Hypothalamus (tissue), 51 donors: Measurements from ENCODE around the gene RPS3.
A peak's percentile ranks its signal among the peaks of the same experiment; 100 is the strongest.
"Not testable (repeated sequence)": the region's sequence is repeated elsewhere in the genome, so short reads cannot be mapped to it uniquely, and the experiment has no call there.

Experiments used
- DNase-seq, 51 donors: peaks; one replicate each; lab custom pipeline; 2025; lab: John Stamatoyannopoulos, UW

Gene RPS3

DNA sequence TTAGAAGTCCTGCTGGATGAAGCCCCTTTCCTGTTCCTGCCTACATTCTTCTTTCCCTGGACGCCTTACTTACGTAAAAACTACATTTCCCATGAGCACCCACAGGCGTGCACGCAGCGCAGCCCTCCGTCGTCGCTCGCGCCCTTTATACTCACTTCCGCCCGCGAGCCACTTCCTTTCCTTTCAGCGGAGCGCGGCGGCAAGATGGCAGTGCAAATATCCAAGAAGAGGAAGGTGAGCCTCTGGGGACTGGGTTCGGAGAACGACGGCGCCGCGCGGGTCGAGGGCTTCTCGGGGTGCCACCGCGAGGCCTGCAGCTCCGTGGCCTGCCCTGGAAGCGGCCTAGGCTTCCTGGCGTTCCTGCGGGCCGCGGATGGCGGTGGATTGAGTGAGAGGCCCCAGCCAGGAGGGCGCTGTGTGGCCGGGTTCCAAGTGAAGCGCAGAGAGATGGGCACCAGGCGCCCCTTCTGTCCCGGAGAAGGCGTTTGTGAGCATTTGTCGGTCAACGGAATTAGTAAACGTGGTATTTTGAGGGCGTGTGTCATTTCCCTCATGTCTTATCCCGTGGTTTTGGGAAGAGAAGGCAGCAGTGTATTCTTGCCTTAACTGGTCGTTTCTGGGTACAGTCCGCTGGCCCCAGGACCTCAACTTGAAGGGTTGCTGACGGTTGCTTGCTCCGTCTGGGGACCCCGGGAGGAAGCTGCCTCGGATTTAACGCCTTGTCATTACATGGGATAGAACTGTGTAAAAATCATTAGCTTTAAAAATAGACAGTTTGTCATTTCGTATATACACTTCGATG is at the start of gene RPS3:
RPS3 (plus strand) TSS at position 175 of the 802 bp plus-strand sequence; CDS start at position 205, 30 bp downstream.
- DNase-seq: peak; percentile 20 to 95 (median 83)

DNA sequence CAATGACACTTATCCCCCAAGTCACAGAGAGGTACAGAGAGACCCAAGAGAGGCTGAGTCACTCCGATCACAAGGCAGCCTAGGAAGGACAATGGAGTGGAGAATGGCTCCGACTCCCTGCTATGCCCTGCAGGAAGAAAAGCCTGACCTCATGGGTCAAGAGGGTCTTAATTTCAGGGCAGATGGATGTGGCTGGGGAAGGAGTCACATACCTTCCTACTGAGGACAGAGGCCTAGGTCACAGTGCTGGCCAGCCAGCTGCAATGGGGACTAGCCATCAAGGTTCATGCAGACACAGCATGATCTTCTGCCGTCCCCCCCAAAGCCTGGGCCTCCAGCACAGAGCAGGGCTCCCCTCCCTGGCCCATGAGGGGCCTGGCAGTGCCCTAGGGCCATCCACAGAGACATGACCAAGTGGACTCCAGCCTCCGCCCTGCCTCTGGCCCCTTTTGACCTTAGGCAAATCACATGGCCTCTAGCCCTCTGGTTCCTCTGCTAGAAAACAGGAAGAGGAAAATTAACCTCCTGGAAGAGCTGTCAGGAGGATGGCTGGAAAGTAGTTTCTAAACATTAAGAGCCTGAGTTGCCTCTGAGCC is 49.7 kb upstream of the RPS3 start:
- DNase-seq: peak in 3 of 51 donors; percentile 16 to 32 (median 23)

DNA sequence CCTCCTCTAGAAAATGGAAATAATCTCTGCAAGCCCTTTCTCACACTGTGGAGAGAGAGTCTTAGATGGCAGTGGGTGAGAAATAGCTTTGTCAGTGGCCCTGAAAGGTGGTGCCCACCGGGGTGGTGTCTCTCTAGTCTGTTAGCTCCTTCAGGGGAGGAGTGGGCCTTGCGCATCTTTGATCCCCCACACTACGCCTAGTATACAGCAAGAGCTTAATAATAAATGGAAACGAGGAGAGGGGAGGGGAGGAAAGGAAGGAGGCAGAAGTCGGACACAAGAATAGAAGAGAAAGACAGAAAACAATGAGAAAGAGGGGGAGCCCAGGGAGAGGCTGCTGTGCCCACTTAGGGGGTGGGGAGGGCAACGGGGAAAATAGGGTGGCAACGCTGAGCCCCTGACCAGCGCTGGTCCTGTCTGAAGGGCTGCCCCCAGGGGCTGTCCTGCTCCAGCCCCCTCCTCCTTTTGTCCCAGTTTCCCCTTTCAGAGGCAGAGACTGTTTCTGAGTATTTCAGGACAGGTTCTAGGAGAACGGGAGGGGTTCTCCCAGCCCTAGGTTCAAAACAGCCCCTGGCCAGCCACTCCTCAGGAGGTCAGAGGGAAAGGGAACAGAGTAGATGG is 49.1 kb upstream of the RPS3 start:
- DNase-seq: peak in 1 of 51 donors; percentile 25

GRCh38 chr11:75350743-75351540 is 48.4 kb upstream of the RPS3 start:
- DNase-seq: peak in 21 of 51 donors; percentile 33 to 80 (median 54)

DNA sequence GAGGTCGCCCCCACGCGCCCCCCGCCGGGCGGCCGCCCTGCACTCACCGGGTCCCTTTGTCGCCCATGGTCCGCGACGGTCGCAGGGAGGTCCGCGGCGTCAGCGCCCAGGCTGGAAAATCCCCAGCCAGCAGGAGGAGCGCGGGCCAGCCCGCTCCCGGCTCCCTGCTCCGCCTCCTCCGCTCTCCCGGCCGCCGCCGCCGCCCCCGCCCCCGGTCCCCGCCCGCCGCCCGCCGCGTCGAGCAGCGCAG is 47.9 kb upstream of the RPS3 start, which contains the start of gene ARRB1:
ARRB1 (minus strand) TSS at position 121 of the 250 bp plus-strand sequence; CDS start at position 67, 54 bp downstream.
- peak in 13 of 51 donors; percentile 31 to 70 (median 45) for DNase-seq

DNA sequence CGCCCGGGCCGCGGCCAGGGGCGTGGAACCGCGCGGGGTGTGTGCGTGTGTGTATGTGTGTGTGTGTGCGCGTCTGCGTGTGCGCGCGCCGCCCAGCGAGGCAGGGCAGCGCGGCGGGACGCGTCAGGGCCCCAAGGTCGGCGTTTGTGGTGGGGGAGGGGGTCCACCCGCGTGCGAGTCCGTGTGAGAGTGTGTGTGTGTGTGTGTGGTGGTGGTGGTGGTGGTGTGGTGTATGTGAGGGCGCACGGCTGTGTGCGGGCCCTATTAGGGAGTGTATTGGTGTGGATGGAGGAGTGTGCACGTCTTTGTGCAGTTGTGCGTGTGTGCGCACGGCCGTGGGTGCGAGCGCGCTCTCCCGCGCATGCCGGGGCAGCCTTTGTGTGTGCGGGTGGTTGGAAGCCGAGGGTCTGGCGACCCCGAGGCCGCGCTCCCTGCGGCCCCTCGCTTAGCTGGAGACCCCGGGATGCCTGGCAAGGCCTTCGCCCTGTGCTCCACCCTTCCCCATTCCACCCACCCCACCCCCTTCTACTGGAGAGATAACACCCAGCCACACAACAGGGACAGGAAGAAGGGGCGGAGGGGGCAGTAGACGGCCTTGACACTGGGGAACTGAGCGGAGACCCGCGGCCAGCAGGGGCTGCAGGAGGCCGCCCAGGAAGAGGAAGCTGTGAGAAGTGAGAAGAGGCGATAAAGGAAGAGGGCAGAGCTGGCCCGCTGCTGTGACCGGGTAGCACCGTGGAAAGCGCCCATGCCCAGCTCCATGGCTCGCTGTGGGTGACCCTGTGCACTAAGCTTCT is 47.3 kb upstream of the RPS3 start:
- DNase-seq: peak in 18 of 51 donors; percentile 32 to 75 (median 53)

DNA sequence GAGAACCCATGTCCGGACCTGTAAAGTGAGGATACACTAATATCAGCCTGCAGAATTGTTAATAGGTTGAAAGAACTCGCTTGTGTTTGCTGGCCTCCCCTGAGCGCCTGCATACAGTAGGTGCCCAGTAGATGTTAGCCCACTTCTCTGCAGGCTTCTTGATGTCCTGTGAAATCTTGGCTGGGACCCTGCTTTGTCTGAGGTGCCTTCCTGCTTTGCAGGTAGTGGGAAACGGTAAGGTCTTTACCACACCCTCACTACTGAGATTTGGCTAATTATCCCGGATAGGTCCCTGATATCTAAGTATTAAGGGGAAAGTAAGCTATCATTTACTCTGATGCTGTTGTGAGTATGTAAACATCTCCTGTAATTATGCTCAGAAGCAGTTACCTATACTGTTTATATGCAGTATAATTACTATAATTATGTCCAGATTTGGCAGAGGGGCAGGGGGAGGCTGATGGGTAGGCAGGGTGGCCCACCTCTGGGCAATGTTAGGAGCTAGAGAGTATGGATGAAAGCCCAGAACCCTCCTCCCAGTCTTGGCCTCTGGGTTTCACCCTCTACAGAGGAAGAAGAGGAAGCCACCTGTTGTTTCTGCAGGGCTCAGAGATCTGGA is 46.6 kb upstream of the RPS3 start:
- no peak for DNase-seq

GRCh38 chr11:75355051-75355450 is 44.3 kb upstream of the RPS3 start:
- no peak for DNase-seq

- DNase-seq: no peak
These were observed 42.7 kb upstream of the RPS3 start for GRCh38 chr11:75356613-75357012.

- not testable (repeated sequence) for DNase-seq
These were observed 37.0 kb upstream of the RPS3 start for GRCh38 chr11:75362285-75362684.

- no peak for DNase-seq
These were observed 33.6 kb upstream of the RPS3 start for GRCh38 chr11:75365711-75366181.

DNA sequence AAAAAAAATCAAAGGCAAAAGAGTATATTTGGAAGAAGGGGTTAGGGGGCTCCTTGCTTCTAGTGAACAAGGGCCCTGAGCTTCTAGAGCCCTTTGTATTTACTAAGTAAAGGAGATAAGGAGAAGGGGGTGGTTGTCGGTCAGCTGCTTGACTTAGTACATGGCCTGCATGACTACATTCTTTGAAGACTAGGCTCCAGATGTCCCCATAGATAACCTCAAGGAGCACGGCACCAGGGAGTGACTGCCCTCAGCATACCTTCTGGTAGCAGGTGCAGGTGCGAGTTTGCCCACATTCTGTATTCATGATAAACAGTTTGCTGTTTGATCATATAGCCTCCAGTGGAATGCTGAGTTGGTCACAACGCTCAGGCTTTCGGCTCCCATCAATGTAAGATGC is 32.5 kb upstream of the RPS3 start:
- DNase-seq: not testable (repeated sequence)

DNA sequence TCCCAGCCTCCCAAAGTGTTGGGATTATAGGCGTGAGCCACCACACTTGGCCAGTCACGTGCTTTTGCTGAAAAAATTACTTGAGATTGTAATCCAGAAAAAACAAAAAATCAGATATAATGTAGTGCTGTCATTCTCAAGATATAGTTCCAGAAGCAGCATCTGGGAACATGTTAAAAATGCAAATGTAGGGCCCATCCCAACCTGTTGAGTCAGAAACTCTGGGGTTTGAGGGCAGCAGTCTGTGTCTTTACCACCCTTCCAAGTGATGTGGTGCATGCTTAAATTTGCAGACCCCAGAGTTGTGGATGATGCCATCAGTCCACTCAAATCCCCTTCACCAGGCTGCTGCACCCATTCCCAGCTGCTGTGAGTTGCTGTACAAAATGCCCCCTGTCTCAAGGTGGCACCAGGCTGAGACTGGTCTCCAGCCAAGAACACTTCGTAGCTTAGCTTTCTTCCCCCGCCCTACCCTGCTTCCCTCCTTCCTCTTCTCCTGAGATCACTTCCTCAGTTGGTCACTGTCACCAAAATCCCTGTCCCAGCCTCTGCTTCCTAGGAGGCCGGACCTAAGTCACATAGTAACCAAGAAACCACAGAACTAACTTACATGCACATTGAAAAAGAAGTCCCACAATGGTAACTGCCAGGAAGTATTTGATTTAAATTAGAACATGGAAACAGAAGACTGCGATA is 29.6 kb upstream of the RPS3 start:
- DNase-seq: peak in 1 of 51 donors; percentile 36

GRCh38 chr11:75371949-75372876 is 27.1 kb upstream of the RPS3 start:
- no peak for DNase-seq

DNA sequence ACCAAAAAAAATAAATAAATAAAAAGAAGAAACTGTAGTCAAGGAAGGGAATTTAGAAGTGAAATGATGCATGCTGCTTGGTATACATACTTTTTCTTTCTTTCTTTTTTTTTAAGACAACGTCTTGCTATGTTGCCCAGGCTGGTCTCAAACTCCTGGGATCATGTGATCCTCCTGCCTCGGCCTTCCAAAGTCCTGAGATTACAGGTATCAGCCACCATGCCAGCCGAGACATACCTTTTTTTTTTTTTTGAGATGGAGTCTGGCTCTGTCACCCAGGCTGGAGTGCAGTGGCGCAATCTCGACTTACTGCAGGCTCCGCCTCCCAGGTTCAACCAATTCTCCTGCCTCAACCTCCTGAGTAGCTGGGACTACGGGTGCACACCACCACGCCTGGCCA is 26.1 kb upstream of the RPS3 start:
- DNase-seq: no peak

DNA sequence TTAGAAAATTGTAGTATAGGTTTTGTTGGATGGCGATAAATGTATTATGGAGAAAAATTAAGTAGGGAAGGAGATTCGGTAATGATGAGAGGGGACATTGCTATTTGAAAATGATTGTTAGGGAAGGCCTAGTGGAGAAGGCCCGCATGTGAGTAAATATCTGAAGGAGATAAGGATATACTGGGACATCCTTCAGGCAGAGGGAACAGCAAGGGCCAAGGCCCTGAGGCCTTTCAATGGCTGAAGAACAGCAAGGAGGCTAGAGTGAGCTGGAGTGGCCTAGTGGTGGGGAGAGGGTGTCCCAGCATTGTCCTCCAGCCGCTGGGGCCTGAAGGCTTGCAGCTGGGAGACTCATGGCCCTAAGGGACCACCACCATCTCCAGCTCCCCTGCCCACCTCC is 24.7 kb upstream of the RPS3 start:
- DNase-seq: no peak

DNA sequence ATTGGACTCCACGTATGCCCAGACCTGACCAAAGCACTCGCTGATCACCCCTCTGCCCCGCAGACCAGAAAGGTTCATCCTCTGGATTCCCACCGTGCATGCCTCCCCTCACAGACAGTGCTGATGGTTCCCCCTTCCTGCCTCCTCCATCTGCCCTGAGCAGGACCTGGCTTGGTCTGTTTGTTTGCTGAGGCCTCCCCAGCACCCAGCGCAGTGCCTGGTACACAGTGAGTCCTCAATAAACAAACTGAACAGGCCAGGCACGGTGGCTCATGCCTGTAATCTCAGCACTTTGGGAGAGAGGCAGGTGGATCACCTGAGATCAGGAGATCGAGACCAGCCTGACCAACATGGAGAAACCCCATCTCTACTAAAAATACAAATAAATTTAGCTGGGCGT is 23.7 kb upstream of the RPS3 start:
- no peak for DNase-seq

DNA sequence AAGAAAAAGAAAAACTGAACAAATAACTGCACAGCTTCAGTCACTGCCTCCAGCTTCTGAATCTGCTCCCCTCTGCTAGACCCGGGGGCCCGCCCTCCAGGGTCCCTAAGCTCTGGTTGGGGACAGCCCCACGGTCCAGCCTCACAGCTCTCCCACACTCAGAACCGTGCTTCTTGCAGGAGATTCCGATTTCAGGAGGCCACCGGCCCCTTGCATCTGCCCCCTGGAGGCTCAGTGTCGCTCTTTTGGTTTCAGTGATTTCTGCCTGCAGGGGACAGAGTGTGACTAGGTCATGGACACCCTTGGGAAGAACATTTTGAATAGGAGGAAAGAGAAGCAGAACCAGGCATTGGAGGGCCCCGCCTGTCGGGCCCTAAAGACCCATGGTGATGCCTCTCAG is 23.1 kb upstream of the RPS3 start:
- DNase-seq: no peak
